ENCODE measurements around the gene DDX52.

Gene DDX52

GRCh38 chr17:37567137-37567536 lies 76.1 kb downstream of the DDX52 start:
- ChIA-PET POLR2A (no interaction called here), CTCF (interaction anchor here (0.7 kb wide), 1 partner anchor 194 kb away, joined by 3 read pairs; no protein-coding TSS in a partner anchor)
- no peak for TF ChIP-seq PKNOX1 (IDR thresholded peaks at IDR 0.05)
- no peak for TF ChIP-seq ELF4 (IDR thresholded peaks at IDR 0.05)
- TF ChIP-seq SUZ12 (IDR thresholded peaks at IDR 0.05) = no peak
- TF ChIP-seq FOXM1 (IDR thresholded peaks at IDR 0.05; ENCODE audit: borderline replicate concordance) = no peak
- no peak for TF ChIP-seq TARDBP (IDR thresholded peaks at IDR 0.05)
- TF ChIP-seq SP1 (IDR thresholded peaks at IDR 0.05) = no peak
- TF ChIP-seq HDGF (IDR thresholded peaks at IDR 0.05; ENCODE audit: borderline replicate concordance) = no peak
- TF ChIP-seq FOXK2 (IDR thresholded peaks at IDR 0.05) = no peak
- TF ChIP-seq ZNF384 (IDR thresholded peaks at IDR 0.05) = no peak
- TF ChIP-seq LEF1 (IDR thresholded peaks at IDR 0.05; ENCODE audit: borderline replicate concordance) = no peak
- no peak for TF ChIP-seq ARNT (IDR thresholded peaks at IDR 0.05)
- no peak for DNase-seq (ENCODE audit: extremely low spot score)

GRCh38 chr17:37564252-37564651 lies 79.0 kb downstream of the DDX52 start:
- TF ChIP-seq PKNOX1 (IDR thresholded peaks at IDR 0.05) (no peak), L3MBTL2 (conservative IDR thresholded peaks at IDR 0.05) (no peak), SUZ12 (IDR thresholded peaks at IDR 0.05) (no peak), BHLHE40 (IDR thresholded peaks at IDR 0.05; ENCODE audit: borderline replicate concordance) (no peak), HDGF (IDR thresholded peaks at IDR 0.05; ENCODE audit: borderline replicate concordance) (no peak), ZNF384 (IDR thresholded peaks at IDR 0.05) (no peak), FOXM1 (IDR thresholded peaks at IDR 0.05; ENCODE audit: borderline replicate concordance) (no peak), ELF4 (IDR thresholded peaks at IDR 0.05) (no peak), CTBP1 (IDR thresholded peaks at IDR 0.05; ENCODE audit: borderline replicate concordance) (no peak), NFRKB (IDR thresholded peaks at IDR 0.05) (no peak), SP1 (IDR thresholded peaks at IDR 0.05) (no peak), ARNT (IDR thresholded peaks at IDR 0.05) (no peak), FOXK2 (IDR thresholded peaks at IDR 0.05) (no peak), TARDBP (IDR thresholded peaks at IDR 0.05) (no peak), FOXA1 (IDR thresholded peaks at IDR 0.05) (no peak)
- CTCF ChIA-PET = no interaction called here
- no peak for DNase-seq (ENCODE audit: extremely low spot score)
- POLR2A ChIA-PET = no interaction called here

- ChIA-PET CTCF (interaction anchor here (0.6 to 1.2 kb wide), 3 partner anchors 23 to 124 kb away, joined by 3 to 5 read pairs (median 4); no protein-coding TSS in a partner anchor), POLR2A (no interaction called here)
- TF ChIP-seq BHLHE40 (IDR thresholded peaks at IDR 0.05; ENCODE audit: borderline replicate concordance) = no peak
- no peak for TF ChIP-seq ZNF384 (IDR thresholded peaks at IDR 0.05)
- no peak for TF ChIP-seq L3MBTL2 (conservative IDR thresholded peaks at IDR 0.05)
- TF ChIP-seq TARDBP (IDR thresholded peaks at IDR 0.05) = no peak
- TF ChIP-seq HDGF (IDR thresholded peaks at IDR 0.05; ENCODE audit: borderline replicate concordance) = no peak
- no peak for TF ChIP-seq PKNOX1 (IDR thresholded peaks at IDR 0.05)
- TF ChIP-seq SUZ12 (IDR thresholded peaks at IDR 0.05) = no peak
- TF ChIP-seq FOXM1 (IDR thresholded peaks at IDR 0.05; ENCODE audit: borderline replicate concordance) = no peak
- no peak for TF ChIP-seq ARNT (IDR thresholded peaks at IDR 0.05)
- TF ChIP-seq FOXA1 (IDR thresholded peaks at IDR 0.05) = no peak
- no peak for TF ChIP-seq CTBP1 (IDR thresholded peaks at IDR 0.05; ENCODE audit: borderline replicate concordance)
- TF ChIP-seq SP1 (IDR thresholded peaks at IDR 0.05) = no peak
- TF ChIP-seq LEF1 (IDR thresholded peaks at IDR 0.05; ENCODE audit: borderline replicate concordance) = no peak
- no peak for TF ChIP-seq FOXK2 (IDR thresholded peaks at IDR 0.05)
- TF ChIP-seq ELF4 (IDR thresholded peaks at IDR 0.05) = no peak
- no peak for TF ChIP-seq NFRKB (IDR thresholded peaks at IDR 0.05)
- no peak for DNase-seq (ENCODE audit: extremely low spot score)
Observed at GRCh38 chr17:37562016-37562745, 81.1 kb downstream of the DDX52 start.

Data from HEK293T (cell line).